ENCODE data around the gene TMEM175. TPM values are rescaled to one million over a fixed set of nuclear protein-coding genes. Genes with fewer than 3 reads are reported as not detected.

Gene TMEM175, protein sequence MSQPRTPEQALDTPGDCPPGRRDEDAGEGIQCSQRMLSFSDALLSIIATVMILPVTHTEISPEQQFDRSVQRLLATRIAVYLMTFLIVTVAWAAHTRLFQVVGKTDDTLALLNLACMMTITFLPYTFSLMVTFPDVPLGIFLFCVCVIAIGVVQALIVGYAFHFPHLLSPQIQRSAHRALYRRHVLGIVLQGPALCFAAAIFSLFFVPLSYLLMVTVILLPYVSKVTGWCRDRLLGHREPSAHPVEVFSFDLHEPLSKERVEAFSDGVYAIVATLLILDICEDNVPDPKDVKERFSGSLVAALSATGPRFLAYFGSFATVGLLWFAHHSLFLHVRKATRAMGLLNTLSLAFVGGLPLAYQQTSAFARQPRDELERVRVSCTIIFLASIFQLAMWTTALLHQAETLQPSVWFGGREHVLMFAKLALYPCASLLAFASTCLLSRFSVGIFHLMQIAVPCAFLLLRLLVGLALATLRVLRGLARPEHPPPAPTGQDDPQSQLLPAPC
- 10 to 100 TPM; 40.2 to 65.3 TPM for total RNA-seq

DNA sequence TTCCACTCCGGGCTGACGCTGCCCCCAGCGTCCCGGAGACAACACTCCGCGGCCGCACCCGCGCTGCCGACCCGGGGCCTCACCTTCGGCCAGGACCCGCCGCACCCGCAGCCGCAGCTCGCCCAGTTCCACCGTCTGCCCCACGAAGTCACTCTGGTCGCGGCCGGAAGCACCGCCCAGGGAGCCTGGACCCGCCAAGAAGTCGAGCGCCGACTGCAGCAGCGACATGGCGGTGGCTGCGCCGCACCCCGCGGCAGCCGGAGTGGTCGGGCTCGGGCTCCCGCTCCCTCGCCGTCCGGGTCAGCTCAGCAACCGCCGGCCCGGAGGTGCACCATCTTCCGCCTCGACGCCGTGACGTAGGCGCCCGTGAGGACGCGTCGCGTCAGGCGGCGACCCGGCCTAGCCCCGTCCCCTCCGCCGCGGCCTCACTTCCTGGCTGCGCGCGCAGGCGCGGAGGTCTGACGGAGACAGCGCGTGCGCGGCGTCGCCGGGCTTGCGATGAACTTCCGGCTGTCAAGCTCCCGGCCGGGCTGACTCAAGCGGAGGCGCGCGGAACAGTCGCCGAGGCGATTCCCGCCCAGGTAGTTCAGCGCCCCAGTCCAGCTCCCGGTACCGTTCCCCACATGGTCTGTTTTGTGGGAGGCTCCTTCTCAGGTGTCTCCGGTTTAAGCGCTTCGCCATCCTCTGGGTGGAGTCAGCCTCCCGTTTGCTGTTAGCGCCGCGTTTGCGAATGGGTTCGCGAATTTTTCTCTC is at the start of gene TMEM175, which contains the start of gene GAK:
Gene TMEM175, plus strand, starts transcription at position 501 of the 753 bp plus-strand sequence. CDS start 15,280 bp downstream, outside the sequence.
Gene GAK, minus strand, starts transcription at position 357 of the 753 bp plus-strand sequence. Its CDS starts 129 bp downstream, at position 228.
- DNase-seq (peak; percentile 97 to 98 (median 98)), ATAC-seq (peak; percentile 97)
- Histone ChIP-seq H3K9me3 (no peaks in the 10 kb centered on the region), H3K27ac (peak within 1 kb of the TSS; percentile 71 to 97 (median 90)), H3K36me3 (replicated peaks in 1 of 2; ENCODE audit: insufficient read depth in 1 of 2, low read depth in 2 of 2) (no peaks in the 10 kb centered on the region), H3K27me3 (no peaks in the 10 kb centered on the region), H3K4me1 (peaks cover 41% of the 10 kb centered on the region), H3K4me3 (peak within 1 kb of the TSS; percentile 55 to 89)
- TF ChIP-seq, protein P1, sequence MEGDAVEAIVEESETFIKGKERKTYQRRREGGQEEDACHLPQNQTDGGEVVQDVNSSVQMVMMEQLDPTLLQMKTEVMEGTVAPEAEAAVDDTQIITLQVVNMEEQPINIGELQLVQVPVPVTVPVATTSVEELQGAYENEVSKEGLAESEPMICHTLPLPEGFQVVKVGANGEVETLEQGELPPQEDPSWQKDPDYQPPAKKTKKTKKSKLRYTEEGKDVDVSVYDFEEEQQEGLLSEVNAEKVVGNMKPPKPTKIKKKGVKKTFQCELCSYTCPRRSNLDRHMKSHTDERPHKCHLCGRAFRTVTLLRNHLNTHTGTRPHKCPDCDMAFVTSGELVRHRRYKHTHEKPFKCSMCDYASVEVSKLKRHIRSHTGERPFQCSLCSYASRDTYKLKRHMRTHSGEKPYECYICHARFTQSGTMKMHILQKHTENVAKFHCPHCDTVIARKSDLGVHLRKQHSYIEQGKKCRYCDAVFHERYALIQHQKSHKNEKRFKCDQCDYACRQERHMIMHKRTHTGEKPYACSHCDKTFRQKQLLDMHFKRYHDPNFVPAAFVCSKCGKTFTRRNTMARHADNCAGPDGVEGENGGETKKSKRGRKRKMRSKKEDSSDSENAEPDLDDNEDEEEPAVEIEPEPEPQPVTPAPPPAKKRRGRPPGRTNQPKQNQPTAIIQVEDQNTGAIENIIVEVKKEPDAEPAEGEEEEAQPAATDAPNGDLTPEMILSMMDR (IDR thresholded peaks at IDR 0.05), result peak in 2 of 7 experiments; percentile 12 to 39
- peak; percentile 85 to 91 (median 90) for TF ChIP-seq POLR2A (IDR thresholded peaks at IDR 0.05)
- WGBS, 2 donors, result 0% methylated on average over 10 to 88 of the region's 99 CpGs
- intact Hi-C loops (cut with DNase I), result no loop called here

DNA sequence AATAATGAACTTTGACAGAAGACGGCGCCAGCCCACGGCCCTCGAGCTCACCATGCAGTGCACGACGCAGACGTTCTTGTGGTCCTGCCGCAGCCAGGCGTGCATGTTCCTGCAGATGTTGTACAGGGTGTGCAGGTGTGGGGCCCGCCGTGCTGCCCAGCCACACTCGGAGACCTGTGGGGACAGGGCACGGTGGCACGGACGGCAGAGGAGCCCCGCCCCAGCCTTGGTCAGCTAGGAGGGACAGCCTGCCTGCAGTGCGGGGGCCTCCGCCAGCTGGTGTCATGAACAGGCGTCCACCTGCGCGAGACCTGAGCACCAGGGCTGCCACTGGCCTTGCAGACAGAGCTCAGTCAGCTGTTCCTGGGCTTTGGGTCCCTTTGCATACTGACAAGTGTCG is 49.6 kb upstream of the TMEM175 start:
- Histone ChIP-seq H3K4me1 (no peaks in the 10 kb centered on the region), H3K27me3 (no peaks in the 10 kb centered on the region), H3K4me3 (no peak overlapping the region), H3K36me3 (replicated peaks in 1 of 2; ENCODE audit: insufficient read depth in 1 of 2, low read depth in 2 of 2) (peaks cover 6 to 25% of the 10 kb centered on the region in 2 donors), H3K9me3 (no peaks in the 10 kb centered on the region), H3K27ac (no peak overlapping the region)
- no peak for TF ChIP-seq POLR2A (IDR thresholded peaks at IDR 0.05)
- TF ChIP-seq, protein P1 (IDR thresholded peaks at IDR 0.05), result no peak
- WGBS, 2 donors, result 92 to 96% methylated on average over 8 to 22 of the region's 22 CpGs
- intact Hi-C loops (cut with DNase I), result no loop called here
- ATAC-seq (no peak), DNase-seq (no peak)

DNA sequence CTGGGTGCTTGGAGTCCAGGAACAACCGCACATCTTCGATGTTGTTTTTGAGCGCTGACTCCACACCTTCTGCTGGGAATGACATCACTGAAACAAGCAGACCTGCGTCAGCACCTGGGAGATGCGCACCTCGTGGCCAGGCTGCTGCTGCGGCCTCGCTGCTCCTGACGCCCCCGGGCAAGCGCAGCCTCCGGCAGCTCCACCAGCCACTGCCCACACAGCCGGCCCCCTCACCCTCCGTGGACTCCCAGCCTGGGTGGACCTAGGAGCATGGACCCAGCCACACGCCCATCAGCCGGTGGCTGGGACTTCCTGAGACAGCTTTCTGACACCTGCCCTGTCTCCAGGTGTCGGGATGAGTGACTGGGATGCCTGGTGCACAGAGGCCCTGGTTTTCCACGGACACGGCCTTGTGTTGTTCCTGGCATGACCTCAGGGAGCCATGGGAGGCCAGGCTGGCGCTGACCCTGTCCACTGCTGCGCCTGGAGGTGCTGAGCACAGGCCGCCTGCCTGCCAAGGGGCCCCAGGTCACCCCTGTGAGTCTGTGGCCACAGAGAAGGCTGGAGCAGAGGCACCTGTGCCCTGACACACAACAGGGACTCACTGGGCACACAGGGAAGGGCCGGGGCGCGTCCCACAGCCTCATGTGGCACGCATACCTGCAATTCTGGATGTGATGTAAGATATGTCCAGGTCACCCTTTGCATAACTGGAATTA is 48.7 kb upstream of the TMEM175 start:
- Histone ChIP-seq H3K4me3 (no peak overlapping the region), H3K9me3 (no peaks in the 10 kb centered on the region), H3K27ac (no peak overlapping the region), H3K36me3 (replicated peaks in 1 of 2; ENCODE audit: insufficient read depth in 1 of 2, low read depth in 2 of 2) (peaks cover 6 to 33% of the 10 kb centered on the region in 2 donors), H3K4me1 (no peaks in the 10 kb centered on the region), H3K27me3 (no peaks in the 10 kb centered on the region)
- TF ChIP-seq POLR2A (IDR thresholded peaks at IDR 0.05), result no peak
- intact Hi-C loops (cut with DNase I), result no loop called here
- ATAC-seq, result no peak
- DNase-seq, result no peak
- WGBS, 2 donors, result 90 to 94% methylated on average over 9 to 26 of the region's 26 CpGs

DNA sequence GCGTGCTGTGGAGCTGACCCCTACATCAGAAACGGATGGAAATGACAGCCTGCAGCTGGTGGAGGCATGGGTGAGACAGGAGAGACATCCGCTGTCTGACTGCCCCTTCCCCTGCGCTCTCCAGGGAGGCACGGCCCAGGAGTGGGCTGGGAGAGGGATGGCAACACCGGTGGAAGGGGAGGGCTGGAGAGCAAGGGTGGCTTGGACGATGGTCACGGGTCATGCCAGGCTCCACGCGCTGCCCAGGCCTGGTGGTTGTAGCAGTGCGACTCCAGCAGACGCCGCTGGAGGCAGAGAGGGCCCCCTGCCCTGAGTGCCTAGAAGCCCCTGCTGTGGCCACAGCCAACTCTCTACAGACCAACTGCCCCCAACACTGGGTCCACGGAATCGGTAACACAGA is 48.0 kb upstream of the TMEM175 start:
- ATAC-seq (no peak), DNase-seq (no peak)
- no peaks in the 10 kb centered on the region for H3K4me1 ChIP-seq
- no peak for TF ChIP-seq POLR2A (IDR thresholded peaks at IDR 0.05)
- TF ChIP-seq, protein P1 (IDR thresholded peaks at IDR 0.05), result no peak
- WGBS, 2 donors, result 79 to 97% methylated on average over 10 to 12 of the region's 15 CpGs
- H3K27ac ChIP-seq, result no peak overlapping the region
- H3K4me3 ChIP-seq, result no peak overlapping the region
- H3K36me3 ChIP-seq (replicated peaks in 1 of 2; ENCODE audit: insufficient read depth in 1 of 2, low read depth in 2 of 2), result peaks cover 6 to 35% of the 10 kb centered on the region in 2 donors
- intact Hi-C loops (cut with DNase I), result no loop called here
- H3K27me3 ChIP-seq, result no peaks in the 10 kb centered on the region
- no peaks in the 10 kb centered on the region for H3K9me3 ChIP-seq

Data from body of pancreas (tissue), 4 donors.